Effector memory CD8-positive, alpha-beta T cell (primary cell): ENCODE measurements around the gene KCNJ16.

Source experiments
- ATAC-seq: fragments of 150-1000 bp; cut with Tn5 transposase; replicated peaks from 2 replicates; pipeline ENCODE4 v1.10.0; 2021; ENCODE audit warnings: mild to moderate bottlenecking, moderate library complexity
- DNase-seq, 3 experiments: peaks; one replicate each; pipeline ENCODE4 v3.0.0; 2021
- H3K27ac Mint-ChIP-seq, 2 donors: one replicate each; pipeline ENCODE4 v1.8.0; 2022; ENCODE audit warnings: mild to moderate bottlenecking in 2 of 2, mixed read lengths in 2 of 2, moderate library complexity in 2 of 2
- H3K27me3 Mint-ChIP-seq, 2 donors: one replicate each; pipeline ENCODE4 v1.8.0; 2022; ENCODE audit warnings: mixed read lengths in 2 of 2
- H3K36me3 Mint-ChIP-seq: one replicate; pipeline ENCODE4 v1.8.0; 2022; ENCODE audit warnings: mild to moderate bottlenecking, moderate library complexity, mixed read lengths; ENCODE audit not compliant: insufficient read depth
- H3K4me1 Mint-ChIP-seq, 2 donors: one replicate each; pipeline ENCODE4 v1.8.0; 2022; ENCODE audit warnings: low read depth in 2 of 2, mixed read lengths in 2 of 2
- H3K4me3 Mint-ChIP-seq, 2 donors: one replicate each; pipeline ENCODE4 v1.8.0; 2022; ENCODE audit warnings: mild to moderate bottlenecking in 2 of 2, mixed read lengths in 2 of 2, moderate library complexity in 2 of 2
- H3K9me3 Mint-ChIP-seq, 2 donors: one replicate each; pipeline ENCODE4 v1.8.0; 2022; ENCODE audit warnings: mixed read lengths in 2 of 2

KCNJ16 gene

DNA sequence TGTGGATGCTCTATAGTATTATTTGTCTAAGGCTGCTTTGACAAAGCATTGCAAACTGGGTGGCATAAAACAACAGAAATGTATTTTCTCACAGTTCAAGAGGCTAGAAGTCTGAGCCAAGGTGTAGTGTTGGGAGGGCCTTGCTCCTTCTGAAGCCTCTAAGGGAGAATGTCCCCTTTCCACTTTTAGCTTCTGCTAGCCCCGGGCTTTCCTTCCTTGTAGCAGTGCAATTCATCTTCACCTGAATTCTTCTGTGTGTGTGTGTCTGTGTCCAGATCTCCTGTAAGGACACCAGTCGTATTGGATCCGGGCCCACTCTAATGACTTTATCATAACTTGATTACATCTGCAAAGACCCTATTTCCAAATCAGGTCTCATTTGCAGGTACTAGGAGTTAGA lies 18.1 kb downstream of the KCNJ16 start:
- Mint-ChIP-seq H3K4me1 (no peaks in the 10 kb centered on the region), H3K9me3 (peaks cover 0 to 2% of the 10 kb centered on the region in 2 donors), H3K27ac (no peak overlapping the region), H3K27me3 (no peaks in the 10 kb centered on the region), H3K4me3 (no peak overlapping the region), H3K36me3 (no peaks in the 10 kb centered on the region)
- DNase-seq, result no peak
- no peak for ATAC-seq

- Mint-ChIP-seq H3K36me3 (no peaks in the 10 kb centered on the region), H3K27ac (no peak overlapping the region), H3K27me3 (no peaks in the 10 kb centered on the region), H3K4me3 (no peak overlapping the region), H3K4me1 (no peaks in the 10 kb centered on the region), H3K9me3 (peaks cover 0 to 2% of the 10 kb centered on the region in 2 donors)
- no peak for DNase-seq
- ATAC-seq, result no peak
Measured at GRCh38 chr17:70095455-70095854, 20.4 kb downstream of the KCNJ16 start.

GRCh38 chr17:70096861-70097260 lies 21.8 kb downstream of the KCNJ16 start:
- Mint-ChIP-seq H3K4me1 (no peaks in the 10 kb centered on the region), H3K4me3 (no peak overlapping the region), H3K27ac (no peak overlapping the region), H3K36me3 (no peaks in the 10 kb centered on the region), H3K27me3 (no peaks in the 10 kb centered on the region), H3K9me3 (no peaks in the 10 kb centered on the region)
- no peak for ATAC-seq
- no peak for DNase-seq

- Mint-ChIP-seq H3K27ac (no peak overlapping the region), H3K27me3 (no peaks in the 10 kb centered on the region), H3K36me3 (no peaks in the 10 kb centered on the region), H3K4me1 (no peaks in the 10 kb centered on the region), H3K4me3 (no peak overlapping the region), H3K9me3 (no peaks in the 10 kb centered on the region)
- DNase-seq (no peak), ATAC-seq (no peak)
Measured at GRCh38 chr17:70098030-70098429, 23.0 kb downstream of the KCNJ16 start.

DNA sequence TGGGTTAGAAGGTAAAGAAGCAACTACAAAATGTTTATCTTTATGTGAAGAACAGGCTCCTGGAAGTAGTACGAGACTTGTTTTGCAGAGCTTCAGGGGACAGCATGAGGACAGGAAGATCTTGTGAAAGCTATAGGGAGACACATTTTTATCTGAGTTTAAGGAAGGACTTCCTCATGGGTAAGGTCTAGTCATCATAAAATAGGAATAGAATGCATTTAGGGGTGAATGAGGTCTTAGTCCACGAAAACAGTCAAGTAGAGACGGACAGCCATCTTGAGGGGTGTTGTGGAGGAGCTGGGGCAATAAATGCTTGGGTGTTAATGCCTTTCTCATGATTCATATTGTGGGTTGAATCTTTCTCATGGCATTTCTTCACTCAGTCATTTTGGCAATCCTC lies 24.3 kb downstream of the KCNJ16 start:
- DNase-seq, result no peak
- Mint-ChIP-seq H3K9me3 (no peaks in the 10 kb centered on the region), H3K4me3 (no peak overlapping the region), H3K27ac (no peak overlapping the region), H3K4me1 (no peaks in the 10 kb centered on the region), H3K36me3 (no peaks in the 10 kb centered on the region), H3K27me3 (no peaks in the 10 kb centered on the region)
- ATAC-seq, result no peak

GRCh38 chr17:70099884-70100283 lies 24.9 kb downstream of the KCNJ16 start:
- H3K27me3 Mint-ChIP-seq, result no peaks in the 10 kb centered on the region
- H3K27ac Mint-ChIP-seq, result no peak overlapping the region
- H3K9me3 Mint-ChIP-seq, result no peaks in the 10 kb centered on the region
- H3K4me1 Mint-ChIP-seq, result no peaks in the 10 kb centered on the region
- DNase-seq, result no peak
- H3K4me3 Mint-ChIP-seq, result no peak overlapping the region
- no peak for ATAC-seq
- H3K36me3 Mint-ChIP-seq, result no peaks in the 10 kb centered on the region

- no peaks in the 10 kb centered on the region for H3K4me1 Mint-ChIP-seq
- no peaks in the 10 kb centered on the region for H3K27me3 Mint-ChIP-seq
- DNase-seq (no peak), ATAC-seq (no peak)
- H3K36me3 Mint-ChIP-seq, result no peaks in the 10 kb centered on the region
- no peak overlapping the region for H3K4me3 Mint-ChIP-seq
- no peaks in the 10 kb centered on the region for H3K9me3 Mint-ChIP-seq
- H3K27ac Mint-ChIP-seq, result no peak overlapping the region
Measured at GRCh38 chr17:70100983-70101382, 26.0 kb downstream of the KCNJ16 start.

GRCh38 chr17:70102531-70102930 lies 27.5 kb downstream of the KCNJ16 start:
- no peak overlapping the region for H3K4me3 Mint-ChIP-seq
- no peaks in the 10 kb centered on the region for H3K9me3 Mint-ChIP-seq
- no peaks in the 10 kb centered on the region for H3K36me3 Mint-ChIP-seq
- H3K27me3 Mint-ChIP-seq, result no peaks in the 10 kb centered on the region
- no peaks in the 10 kb centered on the region for H3K4me1 Mint-ChIP-seq
- ATAC-seq, result no peak
- no peak for DNase-seq
- H3K27ac Mint-ChIP-seq, result no peak overlapping the region

- DNase-seq (no peak), ATAC-seq (no peak)
- H3K4me1 Mint-ChIP-seq, result no peaks in the 10 kb centered on the region
- no peak overlapping the region for H3K4me3 Mint-ChIP-seq
- H3K9me3 Mint-ChIP-seq, result peaks cover 0 to 6% of the 10 kb centered on the region in 2 donors
- peaks cover 0 to 15% of the 10 kb centered on the region in 2 donors for H3K27me3 Mint-ChIP-seq
- H3K36me3 Mint-ChIP-seq, result no peaks in the 10 kb centered on the region
- H3K27ac Mint-ChIP-seq, result no peak overlapping the region
Measured at GRCh38 chr17:70104791-70105523, 29.9 kb downstream of the KCNJ16 start.

GRCh38 chr17:70105641-70106040 lies 30.6 kb downstream of the KCNJ16 start:
- H3K27ac Mint-ChIP-seq, result no peak overlapping the region
- ATAC-seq (no peak), DNase-seq (no peak)
- H3K4me3 Mint-ChIP-seq, result no peak overlapping the region
- H3K4me1 Mint-ChIP-seq, result no peaks in the 10 kb centered on the region
- H3K27me3 Mint-ChIP-seq, result peaks cover 0 to 16% of the 10 kb centered on the region in 2 donors
- H3K9me3 Mint-ChIP-seq, result peaks cover 0 to 6% of the 10 kb centered on the region in 2 donors
- H3K36me3 Mint-ChIP-seq, result no peaks in the 10 kb centered on the region

DNA sequence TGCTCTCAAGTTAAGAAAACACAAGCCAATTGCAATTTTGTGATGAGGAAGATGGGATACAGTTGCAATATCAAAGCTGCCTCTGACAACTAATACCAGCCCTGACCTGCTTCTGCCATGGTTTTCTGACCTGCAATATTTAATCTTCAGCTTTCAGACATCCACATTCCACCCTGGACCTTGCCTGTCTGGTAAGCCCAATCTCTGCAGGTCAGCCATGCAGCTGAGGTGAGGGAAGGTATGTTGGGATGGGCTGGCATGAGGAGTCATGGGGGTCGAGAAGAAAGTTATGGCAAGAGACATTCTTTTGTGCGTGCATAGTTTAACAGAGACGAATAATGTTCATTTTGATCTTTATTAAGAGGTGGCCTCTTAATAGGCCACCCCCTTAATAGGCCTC lies 31.5 kb downstream of the KCNJ16 start:
- Mint-ChIP-seq H3K27ac (no peak overlapping the region), H3K36me3 (no peaks in the 10 kb centered on the region), H3K27me3 (peaks cover 0 to 16% of the 10 kb centered on the region in 2 donors), H3K4me1 (no peaks in the 10 kb centered on the region), H3K9me3 (peaks cover 0 to 6% of the 10 kb centered on the region in 2 donors), H3K4me3 (no peak overlapping the region)
- ATAC-seq (no peak), DNase-seq (no peak)

GRCh38 chr17:70107441-70107840 lies 32.4 kb downstream of the KCNJ16 start:
- H3K27me3 Mint-ChIP-seq, result peaks cover 0 to 16% of the 10 kb centered on the region in 2 donors
- no peaks in the 10 kb centered on the region for H3K36me3 Mint-ChIP-seq
- ATAC-seq, result no peak
- H3K27ac Mint-ChIP-seq, result no peak overlapping the region
- no peak for DNase-seq
- H3K4me3 Mint-ChIP-seq, result no peak overlapping the region
- peaks cover 0 to 6% of the 10 kb centered on the region in 2 donors for H3K9me3 Mint-ChIP-seq
- no peaks in the 10 kb centered on the region for H3K4me1 Mint-ChIP-seq

DNA sequence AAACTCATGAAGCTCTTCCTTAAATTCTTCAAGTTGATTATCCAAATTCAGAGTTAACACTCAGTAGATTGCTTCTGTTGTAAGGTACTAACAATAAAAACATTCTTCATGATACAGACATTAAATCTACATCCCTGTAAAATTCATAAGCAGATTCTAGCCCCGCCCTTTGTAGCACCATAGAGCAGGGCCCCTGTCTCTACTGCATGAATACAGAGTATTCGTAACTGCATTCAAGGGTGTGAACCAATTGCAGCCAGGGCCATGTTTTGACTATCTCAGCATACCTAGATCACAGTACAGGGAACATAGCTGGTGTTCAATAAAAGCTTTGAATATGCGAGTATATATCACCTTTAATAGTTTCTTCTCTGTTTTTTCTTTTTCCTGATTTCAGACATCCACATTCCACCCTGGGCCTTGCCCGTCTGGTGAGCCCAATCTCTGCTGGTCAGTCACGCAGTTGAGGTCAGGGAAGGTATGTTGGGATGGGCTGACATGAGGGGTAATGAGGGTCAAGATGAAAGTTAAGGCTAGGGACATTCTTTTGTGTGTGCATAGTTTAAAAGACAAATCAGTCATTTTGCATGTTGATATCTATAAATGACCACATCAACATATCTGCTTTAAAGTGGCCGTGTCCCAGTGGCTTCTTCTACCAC lies 33.0 kb downstream of the KCNJ16 start:
- no peaks in the 10 kb centered on the region for H3K4me1 Mint-ChIP-seq
- DNase-seq (no peak), ATAC-seq (no peak)
- H3K4me3 Mint-ChIP-seq, result no peak overlapping the region
- H3K36me3 Mint-ChIP-seq, result no peaks in the 10 kb centered on the region
- peaks cover 0 to 6% of the 10 kb centered on the region in 2 donors for H3K9me3 Mint-ChIP-seq
- H3K27me3 Mint-ChIP-seq, result peaks cover 0 to 16% of the 10 kb centered on the region in 2 donors
- no peak overlapping the region for H3K27ac Mint-ChIP-seq

GRCh38 chr17:70109497-70109896 lies 34.5 kb downstream of the KCNJ16 start:
- DNase-seq, result no peak
- H3K36me3 Mint-ChIP-seq, result no peaks in the 10 kb centered on the region
- H3K4me1 Mint-ChIP-seq, result no peaks in the 10 kb centered on the region
- ATAC-seq, result no peak
- H3K27ac Mint-ChIP-seq, result no peak overlapping the region
- peaks cover 0 to 6% of the 10 kb centered on the region in 2 donors for H3K9me3 Mint-ChIP-seq
- no peak overlapping the region for H3K4me3 Mint-ChIP-seq
- H3K27me3 Mint-ChIP-seq, result peaks cover 0 to 16% of the 10 kb centered on the region in 2 donors
